GM21737 (cell line): Measurements from ENCODE around the gene ZMPSTE24.

Experiments used
- ATAC-seq: cut with Tn5 transposase; IDR thresholded peaks from one replicate; pipeline ENCODE4 v1.9.1; 2021; ENCODE audit warnings: mild to moderate bottlenecking, moderate library complexity; ENCODE audit not compliant: unreplicated experiment

Gene ZMPSTE24

GRCh38 chr1:40303051-40303771 lies 45.2 kb downstream of the ZMPSTE24 start:
- no peak for ATAC-seq

GRCh38 chr1:40303790-40304189 lies 45.8 kb downstream of the ZMPSTE24 start:
- ATAC-seq = no peak

- no peak for ATAC-seq
Measured at GRCh38 chr1:40305451-40305850, 47.4 kb downstream of the ZMPSTE24 start.

GRCh38 chr1:40305871-40306270 lies 47.8 kb downstream of the ZMPSTE24 start:
- ATAC-seq = no peak

GRCh38 chr1:40306296-40306695 lies 48.3 kb downstream of the ZMPSTE24 start:
- no peak for ATAC-seq

- no peak for ATAC-seq
Measured at GRCh38 chr1:40307186-40307585, 49.1 kb downstream of the ZMPSTE24 start.

GRCh38 chr1:40308036-40308727 lies 50.1 kb downstream of the ZMPSTE24 start:
- ATAC-seq = no peak

- ATAC-seq = no peak
Measured at GRCh38 chr1:40309374-40310128, 51.5 kb downstream of the ZMPSTE24 start.

GRCh38 chr1:40310129-40310461 lies 52.1 kb downstream of the ZMPSTE24 start:
- ATAC-seq = no peak

GRCh38 chr1:40310983-40311642 lies 53.1 kb downstream of the ZMPSTE24 start:
- no peak for ATAC-seq

- no peak for ATAC-seq
Measured at GRCh38 chr1:40311692-40312091, 53.7 kb downstream of the ZMPSTE24 start.

- no peak for ATAC-seq
Measured at GRCh38 chr1:40312238-40313205, 54.5 kb downstream of the ZMPSTE24 start.

- ATAC-seq = no peak
Measured at GRCh38 chr1:40313329-40313957, 55.4 kb downstream of the ZMPSTE24 start.

GRCh38 chr1:40313958-40314720 lies 56.1 kb downstream of the ZMPSTE24 start:
- ATAC-seq = no peak

GRCh38 chr1:40314721-40315238 lies 56.7 kb downstream of the ZMPSTE24 start:
- no peak for ATAC-seq

- ATAC-seq = peak; percentile 36
Measured at GRCh38 chr1:40315239-40315794, 57.3 kb downstream of the ZMPSTE24 start.

- ATAC-seq = no peak
Measured at GRCh38 chr1:40315795-40316594, 58.0 kb downstream of the ZMPSTE24 start.
